Measurements from ENCODE around the gene FMNL1.

The FMNL1 gene

DNA sequence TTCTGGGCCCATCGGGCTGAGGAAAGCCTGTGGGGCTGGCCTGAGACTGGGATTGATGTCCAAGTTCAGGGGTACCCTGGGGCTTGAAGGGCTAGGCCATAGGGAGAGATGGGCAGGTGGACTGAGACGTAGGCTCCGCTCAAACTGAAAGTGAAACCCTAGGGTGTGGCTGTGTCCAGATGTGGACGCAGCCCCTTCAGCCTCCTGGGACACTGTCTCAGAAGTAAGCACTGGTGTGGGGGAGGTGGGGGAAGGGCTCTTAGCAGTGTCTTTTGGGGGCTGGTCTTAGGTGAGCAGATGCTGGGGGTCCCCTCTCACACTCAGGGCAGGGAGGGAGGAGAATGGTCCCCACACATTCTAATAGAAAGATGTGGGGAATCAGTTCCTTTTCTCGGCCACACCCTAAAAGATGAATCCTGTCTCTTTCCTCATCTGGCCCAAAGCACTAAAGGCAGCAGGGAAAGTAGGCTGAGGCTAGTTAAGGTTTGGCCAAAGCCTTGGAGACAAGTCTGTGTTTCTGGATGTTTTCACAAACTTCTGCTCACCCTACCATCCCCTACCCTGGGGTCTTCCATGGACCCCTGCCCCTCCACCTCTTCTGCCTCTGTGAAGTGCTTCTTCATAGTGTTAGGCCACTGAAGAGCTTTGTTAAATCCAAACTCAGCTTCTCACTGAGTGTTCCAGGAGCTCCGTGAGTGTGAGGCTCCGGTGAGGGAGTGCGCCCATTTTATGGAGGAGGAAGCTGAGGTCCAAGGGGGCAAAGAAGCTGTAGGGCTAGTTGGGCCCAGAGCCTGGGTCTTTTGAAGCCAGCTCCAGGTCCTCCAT lies 5.6 kb downstream of the FMNL1 start:
- TF ChIP-seq, protein P1, sequence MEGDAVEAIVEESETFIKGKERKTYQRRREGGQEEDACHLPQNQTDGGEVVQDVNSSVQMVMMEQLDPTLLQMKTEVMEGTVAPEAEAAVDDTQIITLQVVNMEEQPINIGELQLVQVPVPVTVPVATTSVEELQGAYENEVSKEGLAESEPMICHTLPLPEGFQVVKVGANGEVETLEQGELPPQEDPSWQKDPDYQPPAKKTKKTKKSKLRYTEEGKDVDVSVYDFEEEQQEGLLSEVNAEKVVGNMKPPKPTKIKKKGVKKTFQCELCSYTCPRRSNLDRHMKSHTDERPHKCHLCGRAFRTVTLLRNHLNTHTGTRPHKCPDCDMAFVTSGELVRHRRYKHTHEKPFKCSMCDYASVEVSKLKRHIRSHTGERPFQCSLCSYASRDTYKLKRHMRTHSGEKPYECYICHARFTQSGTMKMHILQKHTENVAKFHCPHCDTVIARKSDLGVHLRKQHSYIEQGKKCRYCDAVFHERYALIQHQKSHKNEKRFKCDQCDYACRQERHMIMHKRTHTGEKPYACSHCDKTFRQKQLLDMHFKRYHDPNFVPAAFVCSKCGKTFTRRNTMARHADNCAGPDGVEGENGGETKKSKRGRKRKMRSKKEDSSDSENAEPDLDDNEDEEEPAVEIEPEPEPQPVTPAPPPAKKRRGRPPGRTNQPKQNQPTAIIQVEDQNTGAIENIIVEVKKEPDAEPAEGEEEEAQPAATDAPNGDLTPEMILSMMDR (IDR thresholded peaks at IDR 0.05), result no peak
- no peak for TF ChIP-seq ZFX (IDR thresholded peaks at IDR 0.05; ENCODE audit: borderline replicate concordance)
- H3K27ac ChIP-seq, result no peak overlapping the region

DNA sequence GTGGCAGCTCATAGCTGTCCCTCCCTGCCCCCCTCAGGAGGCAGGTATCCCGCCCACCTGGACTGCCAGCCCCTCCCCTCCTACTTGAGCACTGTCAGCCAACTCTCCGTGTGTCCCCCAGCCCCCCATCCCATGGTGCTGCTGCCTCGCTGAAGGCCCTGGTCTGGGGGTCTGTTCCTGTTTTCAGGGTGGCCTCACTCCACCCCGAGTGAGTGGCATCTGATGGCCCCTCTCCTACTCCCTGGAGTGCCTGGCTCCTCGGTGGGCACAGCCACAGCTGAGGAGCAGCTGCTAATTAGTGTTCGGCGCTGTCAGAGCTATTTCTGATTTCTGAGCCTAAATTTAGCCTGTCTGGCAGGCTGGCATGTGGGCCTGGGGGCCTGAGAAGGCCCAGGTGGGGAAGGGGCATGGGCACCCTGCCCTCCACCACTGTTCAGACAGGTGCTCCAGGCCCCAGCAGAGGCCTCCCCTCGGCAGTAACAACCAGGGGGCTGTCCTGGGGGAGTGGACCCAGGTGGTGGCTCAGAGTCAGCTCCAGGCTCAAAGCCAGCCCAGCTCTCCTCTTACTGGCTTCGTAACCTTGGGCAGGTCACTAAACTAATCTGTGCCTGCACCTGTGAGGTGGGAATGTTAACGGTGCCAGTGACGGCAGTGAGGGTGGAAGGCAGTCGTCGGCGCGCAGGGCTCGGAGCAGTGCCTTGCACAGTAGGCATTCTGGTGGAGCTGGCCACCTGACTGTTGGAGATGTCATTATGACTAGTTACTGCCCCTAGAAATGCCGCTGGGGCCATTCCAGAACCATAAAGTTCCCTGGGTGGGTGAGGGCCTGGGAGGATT lies 6.5 kb downstream of the FMNL1 start:
- TF ChIP-seq, protein P1 (IDR thresholded peaks at IDR 0.05), result no peak
- TF ChIP-seq ZFX (IDR thresholded peaks at IDR 0.05; ENCODE audit: borderline replicate concordance), result no peak
- H3K27ac ChIP-seq, result no peak overlapping the region

DNA sequence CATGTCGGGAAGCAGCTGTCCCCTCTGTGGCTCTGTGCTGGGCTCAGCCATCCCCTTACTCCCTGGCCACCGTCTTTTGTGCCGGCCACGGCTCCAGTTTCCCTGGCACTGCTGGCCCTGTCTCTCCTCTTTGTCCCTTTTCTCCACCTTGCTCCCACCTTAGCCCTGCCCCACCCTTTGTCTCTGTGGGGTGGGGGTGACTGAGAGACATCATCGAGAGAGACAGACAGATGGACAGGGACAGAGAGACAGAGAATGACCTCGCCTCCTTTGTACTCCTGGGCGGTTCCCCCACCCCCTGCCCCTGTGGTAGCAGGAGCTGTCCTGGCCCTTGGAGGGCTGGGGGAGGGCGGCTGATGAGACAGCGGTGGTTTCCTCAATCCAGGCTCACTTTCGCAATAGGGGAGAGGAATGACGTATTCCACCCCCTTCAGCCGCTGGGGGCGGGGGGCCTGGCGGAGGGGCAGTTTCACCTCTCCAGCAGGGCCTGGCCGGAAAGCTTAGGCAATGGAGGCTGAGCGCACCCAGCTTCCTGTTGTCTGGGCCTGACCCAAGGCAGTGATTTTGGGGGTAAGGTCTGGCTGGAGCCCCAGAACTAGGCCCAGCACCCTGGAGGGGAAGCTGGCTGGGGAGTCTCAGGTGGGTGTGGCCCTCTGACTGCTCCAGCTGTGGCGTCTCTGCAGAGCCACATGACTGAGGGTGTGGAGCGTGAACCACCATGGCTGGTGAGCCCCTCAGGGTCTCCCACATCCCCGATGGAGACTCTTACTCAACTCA lies 7.3 kb downstream of the FMNL1 start:
- no peak for TF ChIP-seq ZFX (IDR thresholded peaks at IDR 0.05; ENCODE audit: borderline replicate concordance)
- TF ChIP-seq, protein P1 (IDR thresholded peaks at IDR 0.05), result no peak
- no peak overlapping the region for H3K27ac ChIP-seq

DNA sequence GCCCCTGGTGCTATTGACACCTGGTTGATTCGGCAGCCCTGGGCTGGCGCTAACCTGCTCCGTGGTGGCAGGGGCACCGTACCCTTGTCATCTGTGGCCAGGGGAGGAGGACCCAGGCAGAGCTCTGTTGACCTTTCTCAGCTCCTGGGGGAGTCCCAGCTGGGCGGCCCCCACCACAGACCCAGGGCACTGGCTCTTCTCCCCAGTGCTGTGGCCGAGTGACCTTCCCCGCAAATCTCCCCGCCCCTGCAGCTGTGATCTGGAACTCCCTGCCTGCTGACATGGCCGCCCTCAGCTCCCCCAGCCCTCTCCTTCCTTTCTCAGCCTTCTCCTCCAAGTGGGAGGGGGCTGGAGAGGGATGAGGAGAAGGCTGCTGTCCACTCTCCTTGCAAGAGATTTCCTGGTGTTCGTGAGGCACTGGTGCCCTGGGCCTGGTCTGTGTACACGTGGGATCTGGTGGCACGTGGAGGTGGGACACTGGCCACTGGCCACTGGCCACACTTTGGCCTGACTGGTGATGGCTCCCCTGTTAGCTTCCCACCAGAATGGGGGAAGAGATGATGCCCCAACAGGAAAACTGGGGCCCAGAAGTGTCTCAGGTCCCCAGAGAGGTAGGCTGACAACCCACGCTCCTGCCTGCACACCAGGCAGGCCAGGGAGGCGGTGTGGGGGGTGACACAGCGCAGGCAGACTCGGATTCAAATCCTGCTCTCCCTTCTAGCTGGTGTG lies 8.2 kb downstream of the FMNL1 start:
- H3K27ac ChIP-seq, result no peak overlapping the region
- no peak for TF ChIP-seq ZFX (IDR thresholded peaks at IDR 0.05; ENCODE audit: borderline replicate concordance)
- TF ChIP-seq, protein P1 (IDR thresholded peaks at IDR 0.05), result no peak

DNA sequence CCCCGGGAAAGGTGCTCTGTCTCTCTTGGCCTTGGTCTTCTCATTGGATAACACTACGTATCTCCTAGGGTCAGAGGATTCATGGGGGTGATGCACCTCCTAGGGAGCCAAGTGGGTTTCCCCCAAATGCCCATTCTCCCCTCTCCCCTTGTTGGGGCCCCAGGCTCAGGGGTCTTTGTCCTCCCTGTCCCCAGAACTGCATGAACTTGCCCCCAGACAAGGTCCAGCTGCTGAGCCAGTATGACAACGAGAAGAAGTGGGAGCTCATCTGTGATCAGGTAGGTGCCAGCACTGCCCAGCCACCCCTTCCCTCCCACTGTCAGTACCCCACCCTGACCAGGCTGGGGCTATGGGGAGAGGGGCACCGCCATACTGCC lies 8.7 kb downstream of the FMNL1 start:
- no peak overlapping the region for H3K27ac ChIP-seq
- TF ChIP-seq, protein P1 (IDR thresholded peaks at IDR 0.05), result no peak
- no peak for TF ChIP-seq ZFX (IDR thresholded peaks at IDR 0.05; ENCODE audit: borderline replicate concordance)

DNA sequence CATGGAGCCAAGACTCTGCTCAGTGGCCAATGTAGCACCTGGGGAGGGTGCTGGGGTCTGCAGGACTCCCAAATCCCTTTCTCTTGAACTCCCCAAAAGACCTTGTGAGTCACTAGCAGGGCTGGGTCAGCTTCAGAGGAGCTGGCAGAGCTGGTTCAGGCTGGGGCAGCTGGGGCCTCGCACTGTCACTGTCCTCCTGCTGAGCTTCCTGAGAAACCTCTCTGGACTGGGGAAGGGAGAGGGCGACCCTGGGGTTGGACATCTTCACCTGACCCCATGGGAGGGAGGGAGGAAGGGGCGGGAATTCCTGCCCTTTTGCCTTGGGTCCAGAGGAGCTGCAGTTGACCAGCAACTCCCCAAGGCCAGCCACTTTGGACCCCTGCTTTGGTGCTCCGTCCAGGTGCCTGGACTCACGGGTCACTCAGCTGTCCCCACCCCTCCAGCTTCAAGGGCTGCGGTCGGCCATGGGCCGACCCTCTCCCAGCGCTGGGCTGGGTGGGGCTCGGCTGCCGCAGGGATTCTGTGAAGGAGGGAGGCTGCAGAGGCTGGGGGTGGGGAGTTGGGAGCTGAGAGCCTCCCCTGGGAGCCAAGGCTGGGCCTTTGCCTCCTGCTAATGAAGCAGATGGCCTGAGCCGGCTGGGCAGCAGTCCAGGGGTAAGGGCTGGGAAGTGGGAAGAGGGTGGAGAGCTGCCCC lies 9.2 kb downstream of the FMNL1 start:
- TF ChIP-seq, protein P1 (IDR thresholded peaks at IDR 0.05), result no peak
- TF ChIP-seq ZFX (IDR thresholded peaks at IDR 0.05; ENCODE audit: borderline replicate concordance), result no peak
- no peak overlapping the region for H3K27ac ChIP-seq
